OCI-LY7 (cell line): ENCODE results near the gene CDC25A. TPM values are rescaled to one million over a fixed set of nuclear protein-coding genes. Genes with fewer than 3 reads are reported as not detected.

Experiments
- BruUV-seq: library from RNA; stranded (reverse); fragments of 400-500 nt; replicated peaks from 2 replicates; lab custom pipeline; 2021; lab: Mats Ljungman, UMichigan
- CTCF ChIA-PET: fragments of 300-600 bp; sonication (Branson Sonifier 250); formaldehyde crosslinking; loops from one replicate; lab custom pipeline; 2022; ENCODE audit warnings: antibody characterized with exemption; ENCODE audit not compliant: unreplicated experiment; lab: Charles Lee
- POLR2A ChIA-PET: fragments of 300-600 bp; sonication (Branson Sonifier 250); formaldehyde crosslinking; loops from one replicate; lab custom pipeline; 2022; ENCODE audit warnings: antibody characterized with exemption; lab: Charles Lee
- DNase-seq: peaks from one replicate; pipeline ENCODE4 v3.0.0-alpha.2; 2015; ENCODE audit warnings: low spot score
- H2AFZ ChIP-seq: fragments of 200-600 bp; sonication (generic), shearing (Covaris generic); 2 replicates; pipeline ENCODE4 v1.6.1; 2014; ENCODE audit warnings: mild to moderate bottlenecking, antibody characterized with exemption, low read length, moderate library complexity
- H3K27ac ChIP-seq: fragments of 200-600 bp; sonication (generic); 2 replicates; pipeline ENCODE4 v1.5.1; 2014; ENCODE audit warnings: mixed run types, low read depth, mild to moderate bottlenecking, moderate library complexity, low read length, inconsistent platforms; ENCODE audit not compliant: poor library complexity, severe bottlenecking
- H3K36me3 ChIP-seq: fragments of 200-600 bp; sonication (generic); 2 replicates; pipeline ENCODE4 v1.6.1; 2014; ENCODE audit warnings: mild to moderate bottlenecking, antibody characterized with exemption, low read length, moderate library complexity, mixed read lengths; ENCODE audit not compliant: insufficient read depth
- H3K4me1 ChIP-seq: fragments of 200-600 bp; sonication (generic); 2 replicates; pipeline ENCODE4 v1.5.1; 2014; ENCODE audit warnings: mild to moderate bottlenecking, low read length; ENCODE audit not compliant: insufficient read depth, poor library complexity, severe bottlenecking
- H3K4me2 ChIP-seq: fragments of 200-600 bp; sonication (generic); 2 replicates; pipeline ENCODE4 v1.6.1; 2014; ENCODE audit warnings: mild to moderate bottlenecking, low read length
- H3K4me3 ChIP-seq: fragments of 200-600 bp; sonication (generic); 2 replicates; pipeline ENCODE4 v1.5.1; 2014; ENCODE audit warnings: mild to moderate bottlenecking, low read depth, low read length; ENCODE audit not compliant: poor library complexity, severe bottlenecking
- H3K79me2 ChIP-seq: fragments of 200-600 bp; sonication (generic); 2 replicates; pipeline ENCODE4 v1.6.1; 2016; ENCODE audit warnings: low read depth, mild to moderate bottlenecking, low read length, moderate library complexity, mixed read lengths; ENCODE audit not compliant: insufficient read depth
- H3K9me2 ChIP-seq: fragments of 200-600 bp; sonication (generic); 2 replicates; pipeline ENCODE4 v1.6.1; 2016; ENCODE audit warnings: mild to moderate bottlenecking, low read length, mixed read lengths; ENCODE audit not compliant: insufficient read depth
- H3K9me3 ChIP-seq: fragments of 200-600 bp; sonication (generic); 2 replicates; pipeline ENCODE4 v1.6.1; 2014; ENCODE audit warnings: mild to moderate bottlenecking, mixed run types, low read length, mixed read lengths
- H4K20me1 ChIP-seq: fragments of 200-600 bp; sonication (generic); 2 replicates; pipeline ENCODE4 v1.6.1; 2014; ENCODE audit warnings: mild to moderate bottlenecking, antibody characterized with exemption, low read length, moderate library complexity, mixed read lengths; ENCODE audit not compliant: insufficient read depth
- EZH2phosphoT487 ChIP-seq: fragments of 200-600 bp; sonication (generic); IDR thresholded peaks from 2 replicates; pipeline ENCODE4 v1.6.1; 2018; ENCODE audit warnings: low read depth, borderline replicate concordance, mild to moderate bottlenecking, mixed run types, antibody characterized with exemption, low read length, moderate library complexity, mixed read lengths
- intact Hi-C: fragments of 100-400 bp; cut with micrococcal nuclease; formaldehyde crosslinking; loops from one replicate; pipeline ENCODE4 v1.10.0; 2022; ENCODE audit not compliant: unreplicated experiment
- total RNA-seq, 2 experiments: library from RNA; depleted of rRNA in 1 of 2; stranded (reverse); fragments of >200 nt in 1 of 2; shearing (Covaris generic) in 1 of 2; gene quantifications; 2 replicates each; pipeline ENCODE4 v1.2.3, GENCODE V29; 2014 to 2022
- TF ChIP-seq, protein P1 (sequence below): fragments of 200-600 bp; sonication (generic); conservative IDR thresholded peaks from 2 replicates; pipeline ENCODE4 v1.5.1; 2014; ENCODE audit warnings: mild to moderate bottlenecking, antibody characterized with exemption, low read length, moderate library complexity, mixed read lengths

Gene CDC25A
- total RNA-seq, 2 experiments from 2014 or later = 75.4 to 83.4 TPM

- CTCF ChIA-PET = no interaction called here
- BruUV-seq = no TSS peak
- POLR2A ChIA-PET = interaction anchor here (0.7 kb wide), 1 partner anchor 123 kb away, joined by 4 read pairs; no protein-coding TSS in a partner anchor
- no peaks in the 10 kb centered on the region for H3K4me1 ChIP-seq
- H3K4me3 ChIP-seq = no peak overlapping the region
- H3K4me2 ChIP-seq = no peak overlapping the region
- no peak for TF ChIP-seq EZH2phosphoT487
- TF ChIP-seq, protein P1, sequence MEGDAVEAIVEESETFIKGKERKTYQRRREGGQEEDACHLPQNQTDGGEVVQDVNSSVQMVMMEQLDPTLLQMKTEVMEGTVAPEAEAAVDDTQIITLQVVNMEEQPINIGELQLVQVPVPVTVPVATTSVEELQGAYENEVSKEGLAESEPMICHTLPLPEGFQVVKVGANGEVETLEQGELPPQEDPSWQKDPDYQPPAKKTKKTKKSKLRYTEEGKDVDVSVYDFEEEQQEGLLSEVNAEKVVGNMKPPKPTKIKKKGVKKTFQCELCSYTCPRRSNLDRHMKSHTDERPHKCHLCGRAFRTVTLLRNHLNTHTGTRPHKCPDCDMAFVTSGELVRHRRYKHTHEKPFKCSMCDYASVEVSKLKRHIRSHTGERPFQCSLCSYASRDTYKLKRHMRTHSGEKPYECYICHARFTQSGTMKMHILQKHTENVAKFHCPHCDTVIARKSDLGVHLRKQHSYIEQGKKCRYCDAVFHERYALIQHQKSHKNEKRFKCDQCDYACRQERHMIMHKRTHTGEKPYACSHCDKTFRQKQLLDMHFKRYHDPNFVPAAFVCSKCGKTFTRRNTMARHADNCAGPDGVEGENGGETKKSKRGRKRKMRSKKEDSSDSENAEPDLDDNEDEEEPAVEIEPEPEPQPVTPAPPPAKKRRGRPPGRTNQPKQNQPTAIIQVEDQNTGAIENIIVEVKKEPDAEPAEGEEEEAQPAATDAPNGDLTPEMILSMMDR = no peak
- H3K36me3 ChIP-seq = no peaks in the 10 kb centered on the region
- intact Hi-C loops = no loop called here
- H3K9me3 ChIP-seq = no peaks in the 10 kb centered on the region
- H3K27ac ChIP-seq = no peak overlapping the region
- no peaks in the 10 kb centered on the region for H4K20me1 ChIP-seq
- H2AFZ ChIP-seq = no peak overlapping the region
- H3K79me2 ChIP-seq = no peaks in the 10 kb centered on the region
- no peak for DNase-seq
- no peaks in the 10 kb centered on the region for H3K9me2 ChIP-seq
Observed at GRCh38 chr3:48135552-48136495, 52.4 kb downstream of the CDC25A start.

GRCh38 chr3:48130321-48130904, 57.8 kb downstream of the CDC25A start:
- no peak overlapping the region for H2AFZ ChIP-seq
- no peaks in the 10 kb centered on the region for H3K9me3 ChIP-seq
- DNase-seq = no peak
- H3K4me3 ChIP-seq = no peak overlapping the region
- H4K20me1 ChIP-seq = no peaks in the 10 kb centered on the region
- intact Hi-C loops = no loop called here
- H3K36me3 ChIP-seq = no peaks in the 10 kb centered on the region
- H3K4me2 ChIP-seq = no peak overlapping the region
- H3K9me2 ChIP-seq = no peaks in the 10 kb centered on the region
- H3K4me1 ChIP-seq = no peaks in the 10 kb centered on the region
- no peak overlapping the region for H3K27ac ChIP-seq
- BruUV-seq = no TSS peak
- ChIA-PET CTCF (interaction anchor here (0.6 kb wide), 1 partner anchor 580 kb away, joined by 3 read pairs; no protein-coding TSS in a partner anchor), POLR2A (interaction anchor here (0.8 kb wide), 1 partner anchor 10 kb away, joined by 3 read pairs; no protein-coding TSS in a partner anchor)
- TF ChIP-seq, protein P1 = no peak
- TF ChIP-seq EZH2phosphoT487 = no peak
- no peaks in the 10 kb centered on the region for H3K79me2 ChIP-seq
